PFSK-1 (cell line): Measurements from ENCODE around the gene SNX8.

Experiments
- SIN3A ChIP-seq: IDR thresholded peaks from 2 replicates; pipeline ENCODE4 v1.6.1; 2012; ENCODE audit warnings: mild to moderate bottlenecking, low read length, moderate library complexity, borderline replicate concordance; ENCODE audit not compliant: insufficient read depth
- TAF1 ChIP-seq: IDR thresholded peaks from 2 replicates; pipeline ENCODE4 v1.6.1; 2012; ENCODE audit warnings: low read length, control low read depth, borderline replicate concordance; ENCODE audit not compliant: insufficient read depth
- TF ChIP-seq, protein P1 (sequence below), 2 experiments: IDR thresholded peaks; 2 replicates each; pipeline versions ENCODE4 v1.6.1 to v1.8.0; 2011 to 2012; ENCODE audit warnings: low read depth in 2 of 2, low read length in 2 of 2, control low read depth in 1 of 2, inconsistent platforms in 1 of 2, mild to moderate bottlenecking in 1 of 2, moderate library complexity in 1 of 2; ENCODE audit not compliant: insufficient read depth in 1 of 2

GRCh38 chr7:2350055-2350454 is 35.8 kb upstream of the SNX8 start:
- TF ChIP-seq SIN3A (no peak), TAF1 (no peak)
- TF ChIP-seq, protein P1, sequence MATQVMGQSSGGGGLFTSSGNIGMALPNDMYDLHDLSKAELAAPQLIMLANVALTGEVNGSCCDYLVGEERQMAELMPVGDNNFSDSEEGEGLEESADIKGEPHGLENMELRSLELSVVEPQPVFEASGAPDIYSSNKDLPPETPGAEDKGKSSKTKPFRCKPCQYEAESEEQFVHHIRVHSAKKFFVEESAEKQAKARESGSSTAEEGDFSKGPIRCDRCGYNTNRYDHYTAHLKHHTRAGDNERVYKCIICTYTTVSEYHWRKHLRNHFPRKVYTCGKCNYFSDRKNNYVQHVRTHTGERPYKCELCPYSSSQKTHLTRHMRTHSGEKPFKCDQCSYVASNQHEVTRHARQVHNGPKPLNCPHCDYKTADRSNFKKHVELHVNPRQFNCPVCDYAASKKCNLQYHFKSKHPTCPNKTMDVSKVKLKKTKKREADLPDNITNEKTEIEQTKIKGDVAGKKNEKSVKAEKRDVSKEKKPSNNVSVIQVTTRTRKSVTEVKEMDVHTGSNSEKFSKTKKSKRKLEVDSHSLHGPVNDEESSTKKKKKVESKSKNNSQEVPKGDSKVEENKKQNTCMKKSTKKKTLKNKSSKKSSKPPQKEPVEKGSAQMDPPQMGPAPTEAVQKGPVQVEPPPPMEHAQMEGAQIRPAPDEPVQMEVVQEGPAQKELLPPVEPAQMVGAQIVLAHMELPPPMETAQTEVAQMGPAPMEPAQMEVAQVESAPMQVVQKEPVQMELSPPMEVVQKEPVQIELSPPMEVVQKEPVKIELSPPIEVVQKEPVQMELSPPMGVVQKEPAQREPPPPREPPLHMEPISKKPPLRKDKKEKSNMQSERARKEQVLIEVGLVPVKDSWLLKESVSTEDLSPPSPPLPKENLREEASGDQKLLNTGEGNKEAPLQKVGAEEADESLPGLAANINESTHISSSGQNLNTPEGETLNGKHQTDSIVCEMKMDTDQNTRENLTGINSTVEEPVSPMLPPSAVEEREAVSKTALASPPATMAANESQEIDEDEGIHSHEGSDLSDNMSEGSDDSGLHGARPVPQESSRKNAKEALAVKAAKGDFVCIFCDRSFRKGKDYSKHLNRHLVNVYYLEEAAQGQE (IDR thresholded peaks at IDR 0.05; ENCODE audit: insufficient read depth in 1 of 2, low read depth in 2 of 2, low read length in 2 of 2) = no peak
